Measurements from ENCODE around the gene KIF26B. TPM values are rescaled to one million over a fixed set of nuclear protein-coding genes. Genes with fewer than 3 reads are reported as not detected.
A peak's percentile ranks its signal among the peaks of the same experiment; 100 is the strongest.

Gene KIF26B
- total RNA-seq, 6 experiments from 2014 or later: 0.31 to 0.55 (median 0.35) TPM

DNA sequence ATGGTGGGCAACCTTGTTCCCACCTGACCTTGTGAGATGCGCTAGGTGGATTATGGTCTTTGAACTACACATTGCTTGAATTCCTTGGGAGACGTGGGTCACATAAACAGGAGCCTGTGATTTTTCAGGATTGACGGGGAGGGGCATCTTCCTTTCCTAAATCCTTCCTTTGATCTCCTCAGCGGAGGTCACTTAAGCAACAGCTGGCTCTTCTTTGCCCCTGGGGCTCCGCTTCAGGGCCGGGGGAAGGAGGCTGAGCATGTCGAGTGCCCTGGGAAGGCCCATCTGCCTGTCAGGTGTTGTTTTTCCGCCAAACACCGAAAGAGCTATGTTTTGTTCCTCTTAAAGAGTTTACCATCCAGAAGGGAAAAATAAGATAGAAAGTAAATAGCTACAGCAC lies 40.6 kb downstream of the KIF26B start:
- no peaks in the 10 kb centered on the region for H3K9me3 ChIP-seq
- TF ChIP-seq, protein P1, sequence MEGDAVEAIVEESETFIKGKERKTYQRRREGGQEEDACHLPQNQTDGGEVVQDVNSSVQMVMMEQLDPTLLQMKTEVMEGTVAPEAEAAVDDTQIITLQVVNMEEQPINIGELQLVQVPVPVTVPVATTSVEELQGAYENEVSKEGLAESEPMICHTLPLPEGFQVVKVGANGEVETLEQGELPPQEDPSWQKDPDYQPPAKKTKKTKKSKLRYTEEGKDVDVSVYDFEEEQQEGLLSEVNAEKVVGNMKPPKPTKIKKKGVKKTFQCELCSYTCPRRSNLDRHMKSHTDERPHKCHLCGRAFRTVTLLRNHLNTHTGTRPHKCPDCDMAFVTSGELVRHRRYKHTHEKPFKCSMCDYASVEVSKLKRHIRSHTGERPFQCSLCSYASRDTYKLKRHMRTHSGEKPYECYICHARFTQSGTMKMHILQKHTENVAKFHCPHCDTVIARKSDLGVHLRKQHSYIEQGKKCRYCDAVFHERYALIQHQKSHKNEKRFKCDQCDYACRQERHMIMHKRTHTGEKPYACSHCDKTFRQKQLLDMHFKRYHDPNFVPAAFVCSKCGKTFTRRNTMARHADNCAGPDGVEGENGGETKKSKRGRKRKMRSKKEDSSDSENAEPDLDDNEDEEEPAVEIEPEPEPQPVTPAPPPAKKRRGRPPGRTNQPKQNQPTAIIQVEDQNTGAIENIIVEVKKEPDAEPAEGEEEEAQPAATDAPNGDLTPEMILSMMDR (IDR thresholded peaks at IDR 0.05): no peak
- no peak for TF ChIP-seq POLR2A (IDR thresholded peaks at IDR 0.05)
- 86% methylated on average over 7 of the region's 9 CpGs for WGBS (ENCODE audit: insufficient coverage, low coverage, low lambda C conversion rate, missing lambda C conversion rate)
- H3K27ac ChIP-seq: no peak overlapping the region
- intact Hi-C loops (cut with DNase I): no loop called here
- ATAC-seq (no peak), DNase-seq (no peak)
- H3K4me3 ChIP-seq: no peak overlapping the region
- no peaks in the 10 kb centered on the region for H3K27me3 ChIP-seq
- H3K36me3 ChIP-seq: no peaks in the 10 kb centered on the region
- no peaks in the 10 kb centered on the region for H3K4me1 ChIP-seq

DNA sequence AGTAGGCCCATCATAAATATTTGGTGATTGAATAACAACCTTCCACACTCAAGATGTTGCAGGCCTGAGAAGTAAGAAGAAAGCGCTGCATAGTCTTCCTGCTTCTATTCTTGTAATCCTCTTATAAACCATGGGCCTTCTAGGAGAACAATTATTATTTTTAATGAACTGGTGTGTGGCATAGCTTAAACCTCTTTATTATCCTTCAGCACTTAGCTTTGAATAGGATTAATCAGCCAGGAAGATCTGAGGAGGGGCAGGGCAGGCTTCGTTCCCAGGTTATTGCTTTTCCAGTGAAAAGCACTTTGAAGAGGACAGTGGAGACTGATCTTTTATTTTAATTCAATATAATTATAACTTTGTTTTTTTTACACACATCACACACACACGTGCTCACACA lies 42.3 kb downstream of the KIF26B start:
- Histone ChIP-seq H3K36me3 (no peaks in the 10 kb centered on the region), H3K9me3 (no peaks in the 10 kb centered on the region), H3K4me1 (no peaks in the 10 kb centered on the region), H3K27me3 (no peaks in the 10 kb centered on the region), H3K4me3 (no peak overlapping the region), H3K27ac (no peak overlapping the region)
- TF ChIP-seq POLR2A (IDR thresholded peaks at IDR 0.05): no peak
- TF ChIP-seq, protein P1 (IDR thresholded peaks at IDR 0.05): no peak
- DNase-seq (no peak), ATAC-seq (no peak)
- 52% methylated on average over 3 of the region's 3 CpGs for WGBS (ENCODE audit: insufficient coverage, low coverage, low lambda C conversion rate, missing lambda C conversion rate)
- intact Hi-C loops (cut with DNase I): no loop called here

GRCh38 chr1:245197911-245198379 lies 43.2 kb downstream of the KIF26B start:
- no peak overlapping the region for H3K27ac ChIP-seq
- peak; percentile 38 to 74 (median 56) for ATAC-seq
- TF ChIP-seq, protein P1 (IDR thresholded peaks at IDR 0.05): no peak
- no peak for TF ChIP-seq POLR2A (IDR thresholded peaks at IDR 0.05)
- intact Hi-C loops (cut with DNase I): no loop called here
- H3K4me1 ChIP-seq: no peaks in the 10 kb centered on the region
- no peak overlapping the region for H3K4me3 ChIP-seq
- WGBS (ENCODE audit: insufficient coverage, low coverage, low lambda C conversion rate, missing lambda C conversion rate): 0% methylated on average over 1 of the region's 1 CpG
- no peaks in the 10 kb centered on the region for H3K27me3 ChIP-seq
- DNase-seq: no peak
- H3K9me3 ChIP-seq: no peaks in the 10 kb centered on the region
- no peaks in the 10 kb centered on the region for H3K36me3 ChIP-seq

- TF ChIP-seq POLR2A (IDR thresholded peaks at IDR 0.05): no peak
- TF ChIP-seq, protein P1 (IDR thresholded peaks at IDR 0.05): no peak
- H3K27me3 ChIP-seq: no peaks in the 10 kb centered on the region
- no peak for ATAC-seq
- H3K36me3 ChIP-seq: no peaks in the 10 kb centered on the region
- 43% methylated on average over 12 of the region's 12 CpGs for WGBS (ENCODE audit: insufficient coverage, low coverage, low lambda C conversion rate, missing lambda C conversion rate)
- H3K4me1 ChIP-seq: no peaks in the 10 kb centered on the region
- no peak overlapping the region for H3K27ac ChIP-seq
- H3K9me3 ChIP-seq: no peaks in the 10 kb centered on the region
- no peak overlapping the region for H3K4me3 ChIP-seq
- intact Hi-C loops (cut with DNase I): no loop called here
- DNase-seq: no peak
Measured at GRCh38 chr1:245198748-245199516, 44.1 kb downstream of the KIF26B start.
